GM18511 (cell line): ENCODE measurements around the gene RAB43.

ENCODE experiments used
- ATAC-seq: cut with Tn5 transposase; IDR thresholded peaks from one replicate; pipeline ENCODE4 v1.9.1; 2021; ENCODE audit warnings: mild to moderate bottlenecking, moderate library complexity; ENCODE audit not compliant: unreplicated experiment

RAB43 gene

GRCh38 chr3:129040039-129040336 lies 81.6 kb downstream of the RAB43 start:
- ATAC-seq, result no peak

- ATAC-seq, result no peak
Observed at GRCh38 chr3:129039271-129040038, 82.1 kb downstream of the RAB43 start.

- ATAC-seq, result no peak
Observed at GRCh38 chr3:129038121-129038855, 83.3 kb downstream of the RAB43 start.
